ENCODE measurements around the gene S100A9. TPM values are rescaled to one million over a fixed set of nuclear protein-coding genes. Genes with fewer than 3 reads are reported as not detected.

The S100A9 gene
- total RNA-seq, 1 experiment from 2014 or later: 0.59 TPM

DNA sequence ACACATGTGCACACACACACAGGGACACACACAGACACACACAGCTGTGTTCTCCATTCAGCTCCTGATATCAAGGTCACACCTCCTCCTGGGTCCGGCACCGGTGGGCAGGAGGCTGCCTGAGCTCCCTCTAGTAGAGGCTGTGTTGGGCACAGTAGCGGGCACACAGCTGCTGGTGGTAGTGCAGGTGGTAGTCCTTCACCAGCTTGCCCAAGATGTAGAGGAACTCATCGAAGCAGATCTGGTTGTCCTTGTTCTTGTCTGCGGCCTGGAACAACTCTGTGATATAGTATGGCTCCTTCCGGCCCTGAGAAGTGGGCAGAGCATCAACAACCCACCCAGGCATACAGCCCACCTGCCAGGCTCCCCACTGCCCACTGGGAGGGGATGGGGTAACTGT lies 38.8 kb downstream of the S100A9 start:
- Histone ChIP-seq H3K4me2 (ENCODE audit: low read length) (no peak overlapping the region), H3K9me2 (ENCODE audit: insufficient read depth) (no peaks in the 10 kb centered on the region), H3K9me3 (ENCODE audit: control insufficient read depth in 1 of 2, insufficient read depth in 1 of 2, low read depth in 1 of 2, low read length in 2 of 2) (no peaks in the 10 kb centered on the region), H4K20me1 (ENCODE audit: insufficient read depth) (no peaks in the 10 kb centered on the region), H3K27me3 (ENCODE audit: insufficient read depth, low read length) (peaks cover 70% of the 10 kb centered on the region), H2AFZ (ENCODE audit: low read depth, low read length, poor library complexity, severe bottlenecking) (no peak overlapping the region), H3K79me2 (ENCODE audit: insufficient read depth, low read length) (no peaks in the 10 kb centered on the region), H3K4me3 (replicated peaks in 1 of 2; ENCODE audit: low read depth in 1 of 2, low read length in 2 of 2) (no peak overlapping the region), H3K36me3 (ENCODE audit: control insufficient read depth in 1 of 2, insufficient read depth in 2 of 2, low read length in 2 of 2) (no peaks in the 10 kb centered on the region), H3K27ac (ENCODE audit: low read depth, low read length) (no peak overlapping the region), H3K4me1 (ENCODE audit: control insufficient read depth in 1 of 2, insufficient read depth in 2 of 2, low read length in 2 of 2) (no peaks in the 10 kb centered on the region), H3K9ac (ENCODE audit: low read length) (no peak overlapping the region)
- RAD21 ChIA-PET (ENCODE audit: low non-redundant PET in 1 of 2, low total read pairs in 2 of 2, uncharacterized antibody in 2 of 2, unreplicated experiment in 2 of 2): no interaction called here
- ATAC-seq: no peak
- POLR2A ChIA-PET: no interaction called here
- BruUV-seq (replicated peaks): no TSS peak
- CTCF ChIA-PET: no interaction called here
- TF ChIP-seq SIN3A (IDR thresholded peaks at IDR 0.05; ENCODE audit: low read depth) (no peak), YY1 (IDR thresholded peaks at IDR 0.05; ENCODE audit: extremely low read depth, insufficient replicate concordance, low read depth, low read length) (no peak), ZFX (IDR thresholded peaks at IDR 0.05) (no peak)
- DNase-seq (ENCODE audit: low read depth, low spot score): no peak
- intact Hi-C loops (cut with micrococcal nuclease): no loop called here

DNA sequence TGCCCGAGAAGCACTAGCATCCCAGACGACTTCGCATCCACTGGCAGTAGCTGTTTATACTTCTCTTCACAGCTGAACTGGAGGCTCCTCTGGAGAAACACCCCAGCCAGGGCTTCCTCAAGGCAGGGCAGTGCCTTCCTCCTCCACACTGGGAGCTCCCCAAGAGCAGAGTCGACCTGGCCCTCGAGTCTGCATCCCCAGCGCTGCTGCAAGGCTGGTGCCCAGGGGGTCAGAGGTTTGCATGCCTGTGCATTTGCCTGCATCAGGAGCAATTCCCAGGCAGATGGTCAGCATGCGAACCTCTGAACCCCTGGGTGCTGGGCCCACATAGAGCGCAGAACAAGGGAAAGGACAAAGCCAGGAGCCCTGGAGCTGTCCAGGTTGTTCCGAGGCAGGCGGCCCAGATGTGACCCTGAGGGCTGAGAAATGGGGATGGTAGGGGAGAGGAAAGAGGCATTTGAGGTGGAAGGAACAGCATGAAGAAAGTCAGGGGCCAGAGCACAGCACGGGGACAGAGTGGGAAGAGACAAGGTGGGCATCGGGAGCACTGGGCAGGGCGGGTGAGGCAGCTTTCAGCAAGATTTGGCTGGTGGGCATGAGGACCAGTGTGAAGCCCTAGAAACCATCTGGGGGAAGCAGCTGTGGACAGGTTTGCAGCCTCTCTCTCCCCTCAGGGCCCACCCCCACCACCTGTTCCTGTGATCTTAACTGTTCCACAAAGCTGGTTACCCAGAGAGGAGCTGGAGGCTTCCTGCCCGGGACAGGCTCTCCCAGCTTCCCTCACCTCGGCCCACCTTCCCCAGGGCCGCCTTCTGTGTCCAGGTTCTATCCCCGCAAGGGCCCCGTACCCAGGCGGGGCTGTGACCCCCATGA lies 39.6 kb downstream of the S100A9 start:
- POLR2A ChIA-PET: no interaction called here
- Histone ChIP-seq H3K27me3 (ENCODE audit: insufficient read depth, low read length) (peaks cover 70% of the 10 kb centered on the region), H4K20me1 (ENCODE audit: insufficient read depth) (no peaks in the 10 kb centered on the region), H3K79me2 (ENCODE audit: insufficient read depth, low read length) (no peaks in the 10 kb centered on the region), H3K4me2 (ENCODE audit: low read length) (no peak overlapping the region), H2AFZ (ENCODE audit: low read depth, low read length, poor library complexity, severe bottlenecking) (no peak overlapping the region), H3K9ac (ENCODE audit: low read length) (no peak overlapping the region), H3K27ac (ENCODE audit: low read depth, low read length) (no peak overlapping the region), H3K36me3 (ENCODE audit: control insufficient read depth in 1 of 2, insufficient read depth in 2 of 2, low read length in 2 of 2) (no peaks in the 10 kb centered on the region), H3K9me3 (ENCODE audit: control insufficient read depth in 1 of 2, insufficient read depth in 1 of 2, low read depth in 1 of 2, low read length in 2 of 2) (no peaks in the 10 kb centered on the region), H3K9me2 (ENCODE audit: insufficient read depth) (no peaks in the 10 kb centered on the region), H3K4me1 (ENCODE audit: control insufficient read depth in 1 of 2, insufficient read depth in 2 of 2, low read length in 2 of 2) (no peaks in the 10 kb centered on the region), H3K4me3 (replicated peaks in 1 of 2; ENCODE audit: low read depth in 1 of 2, low read length in 2 of 2) (no peak overlapping the region)
- ATAC-seq (no peak), DNase-seq (ENCODE audit: low read depth, low spot score) (no peak)
- RAD21 ChIA-PET (ENCODE audit: low non-redundant PET in 1 of 2, low total read pairs in 2 of 2, uncharacterized antibody in 2 of 2, unreplicated experiment in 2 of 2): no interaction called here
- CTCF ChIA-PET: no interaction called here
- BruUV-seq (replicated peaks): no TSS peak
- intact Hi-C loops (cut with micrococcal nuclease): no loop called here
- no peak for TF ChIP-seq REST (IDR thresholded peaks at IDR 0.05; ENCODE audit: low read depth)
- TF ChIP-seq POLR2A (IDR thresholded peaks at IDR 0.05; ENCODE audit: borderline replicate concordance, extremely low read depth, insufficient read depth, insufficient read length): no peak
- no peak for TF ChIP-seq EZH2 (IDR thresholded peaks at IDR 0.05)
- TF ChIP-seq EZH2phosphoT487 (IDR thresholded peaks at IDR 0.05; ENCODE audit: borderline replicate concordance): no peak
- no peak for TF ChIP-seq ELF1 (IDR thresholded peaks at IDR 0.05; ENCODE audit: borderline replicate concordance, low read depth)
- TF ChIP-seq ZFX (IDR thresholded peaks at IDR 0.05): no peak
